GM11168 (cell line): Measurements from ENCODE around the gene ZNF235.
"Not testable (repeated sequence)": the region's sequence is repeated elsewhere in the genome, so short reads cannot be mapped to it uniquely, and the experiment has no call there.

Source experiments
- in situ Hi-C: fragments of 300-500 bp; cut with MboI; formaldehyde crosslinking; loops from one replicate; pipeline ENCODE4 v1.12.0; 2022; ENCODE audit warnings: low sequenced_read_pairs; ENCODE audit not compliant: unreplicated experiment

The ZNF235 gene

GRCh38 chr19:44258835-44259413 is 45.9 kb downstream of the ZNF235 start:
- in situ Hi-C loops: no loop called here

GRCh38 chr19:44258136-44258535 is 46.7 kb downstream of the ZNF235 start:
- in situ Hi-C loops: no loop called here

GRCh38 chr19:44255705-44256411 is 49.0 kb downstream of the ZNF235 start:
- in situ Hi-C loops: no loop called here

GRCh38 chr19:44254496-44254895 is 50.3 kb downstream of the ZNF235 start:
- in situ Hi-C loops: no loop called here

GRCh38 chr19:44253392-44253791 is 51.4 kb downstream of the ZNF235 start:
- in situ Hi-C loops: not testable (repeated sequence)

GRCh38 chr19:44252332-44252731 is 52.5 kb downstream of the ZNF235 start:
- in situ Hi-C loops: not testable (repeated sequence)

GRCh38 chr19:44236384-44236783 is 68.4 kb downstream of the ZNF235 start:
- in situ Hi-C loops: no loop called here
